Measurements from ENCODE around the gene CNTNAP5. TPM values are rescaled to one million over a fixed set of nuclear protein-coding genes. Genes with fewer than 3 reads are reported as not detected.

The CNTNAP5 gene
- total and polyA plus RNA-seq, 2 of the 8 experiments (the other 6 are each of a cell fraction or from before 2014, with no cell fraction given) = 0.11 to 0.76 TPM

- no peak for TF ChIP-seq RFX5 (IDR thresholded peaks at IDR 0.05; ENCODE audit: borderline replicate concordance, low read depth, low read length)
- no peak for TF ChIP-seq HDAC6 (IDR thresholded peaks at IDR 0.05; ENCODE audit: low read depth, low read length)
These were observed 508.3 kb downstream of the CNTNAP5 start (continued) for GRCh38 chr2:124533226-124533954.

All from H1 (cell line).